ENCODE results near the gene SEMA4C. TPM values are rescaled to one million over a fixed set of nuclear protein-coding genes. Genes with fewer than 3 reads are reported as not detected.

Gene SEMA4C
- total and polyA plus RNA-seq, 9 of the 15 experiments (the other 6 are each of a cell fraction or from before 2014, with no cell fraction given) = 0.32 to 59.7 (median 23.9) TPM

GRCh38 chr2:96821113-96821675 lies 48.7 kb downstream of the SEMA4C start:
- ChIA-PET CTCF (ENCODE audit: low intra/inter-chr PET ratio) (no interaction called here), POLR2A (interaction anchor here (0.6 to 1.9 kb wide), 4 partner anchors 10 to 19 kb away, joined by 3 to 5 read pairs (median 4); no protein-coding TSS in a partner anchor)
- intact Hi-C loops (cut with micrococcal nuclease) (no loop called here), in situ Hi-C loops (cut with MboI) (no loop called here)
- H3K9me1 ChIP-seq (ENCODE audit: control insufficient read depth, insufficient read depth, low read length) = peaks cover 21% of the 10 kb centered on the region
- WGBS (ENCODE audit: insufficient coverage, low coverage, missing lambda C conversion rate) = 64% methylated on average over 11 of the region's 11 CpGs
- peaks cover 45% of the 10 kb centered on the region for H4K20me1 ChIP-seq (replicated peaks; ENCODE audit: control insufficient read depth, insufficient read depth, low read length)
- peak overlapping the region in 1 of 2 experiments; percentile 31; a peak in 1 of 4 replicates for H3K9ac ChIP-seq (ENCODE audit: insufficient read depth in 1 of 2, low read depth in 2 of 2, low read length in 2 of 2)
- FAIRE-seq (no peak), DNase-seq (ENCODE audit: extremely low read depth in 1 of 4, low spot score in 3 of 4) (no peak), ATAC-seq (no peak)
- H3K36me3 ChIP-seq (ENCODE audit: control insufficient read depth, insufficient read depth, low read length) = peaks cover 60% of the 10 kb centered on the region
- no peak overlapping the region for H3K4me2 ChIP-seq (ENCODE audit: insufficient read depth, low read length)
- H3K27ac ChIP-seq (ENCODE audit: extremely low read depth, low read depth, low read length) = no peak overlapping the region
- H3K79me2 ChIP-seq (ENCODE audit: control insufficient read depth, insufficient read depth, low read length) = peaks cover 53% of the 10 kb centered on the region
- no peak overlapping the region for H3K4me3 ChIP-seq
- H2AFZ ChIP-seq (ENCODE audit: low read depth, low read length) = no peak overlapping the region
- no peaks in the 10 kb centered on the region for H3K9me3 ChIP-seq (replicated peaks; ENCODE audit: control insufficient read depth, insufficient read depth, low read depth, low read length)
- no peak for TF ChIP-seq PBX2 (CRISPR knock-in tag; IDR thresholded peaks at IDR 0.05; ENCODE audit: low read depth)
- TF ChIP-seq PBX2 (tag; conservative IDR thresholded peaks at IDR 0.05; ENCODE audit: low read depth) = peak; percentile 33
- TF ChIP-seq RBM14 (IDR thresholded peaks at IDR 0.05; ENCODE audit: borderline replicate concordance, insufficient read depth, low read depth, low read length) = no peak
- no peak for TF ChIP-seq HNRNPH1 (optimal IDR thresholded peaks at IDR 0.05; ENCODE audit: low read depth, low read length)
- no TSS peak for BruUV-seq (replicated peaks)
- no peaks in the 10 kb centered on the region for H3K27me3 ChIP-seq (ENCODE audit: control insufficient read depth in 2 of 2, insufficient read depth in 2 of 2, low read length in 2 of 2)
- H3K4me1 ChIP-seq (replicated peaks in 1 of 2; ENCODE audit: control insufficient read depth in 2 of 2, insufficient read depth in 2 of 2, low read length in 2 of 2) = peaks cover 31 to 42% of the 10 kb centered on the region in 2 experiments
